Stimulated activated CD4-positive, alpha-beta T cell treated with anti-CD3 and anti-CD28 coated beads, Interleukin-2, amount 100 ng/mL, for 48 hours (primary cell): Measurements from ENCODE around the gene RET.
"Not testable (repeated sequence)": the region's sequence is repeated elsewhere in the genome, so short reads cannot be mapped to it uniquely, and the experiment has no call there.

ENCODE experiments used
- DNase-seq, 2 donors: peaks; one replicate each; pipeline ENCODE4 v3.0.0-alpha.2; 2020

The RET gene

GRCh38 chr10:43137717-43138020, 60.8 kb downstream of the RET start:
- peak in 1 of 2 donors; percentile 23 for DNase-seq

DNA sequence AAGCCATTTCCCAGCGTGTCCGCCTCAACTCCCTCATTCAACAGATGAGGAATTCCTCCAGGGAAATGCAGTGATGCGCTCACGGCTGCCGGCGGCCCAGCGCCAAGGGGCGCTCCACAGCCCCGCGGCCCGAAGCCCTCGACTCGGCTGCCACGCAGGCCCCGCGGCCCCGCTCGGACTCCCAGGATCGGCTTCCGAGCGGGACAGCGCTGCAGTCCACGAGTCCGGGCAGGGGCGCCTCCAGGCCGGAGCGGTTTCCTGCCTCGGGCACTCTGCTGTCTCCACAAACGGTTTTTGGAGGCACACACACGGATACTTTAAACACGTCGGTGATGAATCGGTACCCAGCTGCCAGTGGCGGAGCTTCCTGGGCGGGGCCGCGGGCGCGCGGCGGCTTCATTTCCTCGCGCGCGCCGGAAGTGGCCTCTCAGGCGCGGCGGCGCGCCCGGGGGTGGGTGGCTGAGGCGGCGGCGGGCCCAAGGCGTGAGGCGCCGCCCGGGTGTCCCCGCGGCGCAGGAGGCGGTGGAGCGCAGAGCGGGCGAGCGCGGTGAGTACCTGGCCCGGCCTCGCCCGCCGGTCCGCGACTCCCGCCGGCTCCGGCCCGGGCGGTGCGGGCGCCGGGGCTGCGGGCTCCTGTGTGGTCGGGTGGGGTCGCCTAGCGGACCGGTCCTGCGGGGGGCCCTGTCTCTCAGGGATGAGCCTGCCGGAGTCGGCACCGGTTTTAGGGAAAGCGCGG, 61.3 kb downstream of the RET start, which contains the start of gene CSGALNACT2:
TSS of gene CSGALNACT2 (plus strand) at position 425 of the 736 bp plus-strand sequence. CDS start 16,705 bp downstream, outside the sequence.
- DNase-seq = peak; percentile 83 to 84

- DNase-seq = peak; percentile 41 to 56
Observed at GRCh38 chr10:43138757-43139241, 61.9 kb downstream of the RET start.

- no peak for DNase-seq
Observed at GRCh38 chr10:43141421-43141820, 64.6 kb downstream of the RET start.

DNA sequence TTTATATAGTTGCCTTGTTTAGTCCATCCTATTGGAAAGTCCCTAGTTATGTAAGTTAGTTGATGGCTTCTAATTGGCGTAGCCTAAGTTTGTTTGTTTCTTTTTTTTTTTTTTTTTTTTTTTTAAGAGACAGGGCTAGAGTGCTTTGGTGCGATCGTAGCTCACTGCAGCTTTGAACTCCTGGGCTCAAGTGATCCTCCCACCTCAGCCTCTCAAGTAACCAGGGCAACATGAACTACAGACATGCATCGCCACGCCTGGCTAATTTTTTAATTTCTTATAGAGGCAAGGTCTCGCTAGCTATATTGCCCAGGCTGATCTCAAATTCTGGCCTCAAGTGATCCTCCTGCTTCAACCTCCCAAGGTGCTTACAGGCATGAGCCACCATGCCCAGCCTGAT, 68.4 kb downstream of the RET start:
- DNase-seq = no peak

- DNase-seq = not testable (repeated sequence)
Observed at GRCh38 chr10:43145936-43146335, 69.1 kb downstream of the RET start.

- no peak for DNase-seq
Observed at GRCh38 chr10:43151371-43151770, 74.5 kb downstream of the RET start.

DNA sequence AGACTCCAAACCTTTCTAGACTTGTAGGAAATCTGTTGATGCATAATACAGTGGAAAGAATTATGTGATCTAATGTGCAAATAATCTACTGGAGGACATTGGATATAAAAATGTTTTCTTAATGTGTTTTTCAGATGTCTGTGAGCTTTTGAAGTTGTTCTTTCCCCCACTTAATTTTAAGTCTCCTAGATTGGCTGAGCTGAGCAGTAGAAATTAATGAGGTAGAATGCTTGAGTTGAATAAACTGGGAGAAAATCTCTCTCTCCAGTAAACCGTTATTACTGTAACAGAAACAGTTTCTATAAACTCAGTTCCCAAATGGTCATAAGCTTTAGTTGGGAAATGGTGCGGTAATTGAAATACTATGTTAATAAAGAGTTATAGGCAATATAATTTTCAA, 77.0 kb downstream of the RET start:
- no peak for DNase-seq

DNA sequence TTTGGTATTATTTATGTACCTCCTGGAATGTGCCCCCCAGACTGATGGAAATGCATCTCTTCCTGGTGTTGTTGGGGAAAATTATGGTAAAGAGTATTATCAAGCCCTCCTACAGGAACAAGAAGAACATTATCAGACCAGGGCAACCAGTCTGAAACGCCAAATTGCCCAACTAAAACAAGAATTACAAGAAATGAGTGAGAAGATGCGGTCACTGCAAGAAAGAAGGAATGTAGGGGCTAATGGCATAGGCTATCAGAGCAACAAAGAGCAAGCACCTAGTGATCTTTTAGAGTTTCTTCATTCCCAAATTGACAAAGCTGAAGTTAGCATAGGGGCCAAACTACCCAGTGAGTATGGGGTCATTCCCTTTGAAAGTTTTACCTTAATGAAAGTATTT, 78.4 kb downstream of the RET start:
- DNase-seq = no peak

- no peak for DNase-seq
Observed at GRCh38 chr10:43155741-43156140, 78.9 kb downstream of the RET start.

GRCh38 chr10:43156590-43157341, 79.9 kb downstream of the RET start:
- DNase-seq = no peak

DNA sequence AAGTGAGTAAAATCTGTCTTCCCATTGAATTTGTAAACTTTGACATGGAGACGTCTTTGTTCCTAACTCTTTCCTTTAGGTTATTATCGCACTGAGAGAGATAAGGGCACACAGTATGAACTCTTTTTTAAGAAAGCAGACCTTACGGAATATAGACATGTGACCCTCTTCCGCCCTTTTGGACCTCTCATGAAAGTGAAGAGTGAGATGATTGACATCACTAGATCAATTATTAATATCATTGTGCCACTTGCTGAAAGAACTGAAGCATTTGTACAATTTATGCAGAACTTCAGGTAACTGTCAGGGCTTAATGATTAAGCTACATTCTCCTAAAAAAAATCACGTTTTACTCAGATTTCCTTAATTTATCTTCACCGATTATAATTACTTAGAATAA, 81.8 kb downstream of the RET start:
- no peak for DNase-seq

- peak; percentile 29 for DNase-seq
Observed at GRCh38 chr10:43160046-43160920, 83.4 kb downstream of the RET start.

DNA sequence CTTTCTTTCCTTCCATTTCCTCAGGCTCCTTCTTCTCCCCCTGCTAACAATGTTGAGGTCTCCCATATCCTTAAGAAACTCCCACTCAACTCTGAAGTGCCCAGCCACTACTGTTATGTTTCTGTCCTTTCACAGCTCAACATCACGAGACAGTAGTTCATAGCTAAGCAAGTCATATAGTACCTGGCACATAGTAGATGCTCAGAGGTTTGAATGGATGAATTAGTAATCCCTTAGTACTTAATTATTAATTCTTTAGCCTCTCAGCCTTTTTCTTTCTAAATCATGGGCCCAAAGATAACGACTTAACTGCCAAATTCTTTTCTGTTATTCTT, 84.0 kb downstream of the RET start:
- DNase-seq = no peak

DNA sequence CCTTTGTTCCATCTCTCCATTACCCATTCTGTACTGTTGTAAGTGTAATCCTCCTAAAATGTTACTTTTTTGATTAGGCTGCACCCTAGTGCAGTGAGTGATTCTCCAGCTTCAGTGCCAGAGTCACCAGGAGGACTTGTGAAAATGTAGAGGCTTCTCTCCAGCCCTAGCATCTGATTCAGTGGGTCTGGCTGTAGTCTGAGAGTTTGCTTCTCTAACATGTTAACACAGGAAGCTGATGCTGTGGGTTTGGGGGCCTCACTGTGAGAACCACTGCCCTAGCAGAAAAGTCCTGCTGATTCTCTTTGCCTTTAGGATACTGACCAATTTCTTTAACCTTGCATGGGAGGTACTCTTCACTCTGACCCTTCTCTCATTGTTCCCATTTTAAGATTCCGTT, 85.7 kb downstream of the RET start:
- no peak for DNase-seq

DNA sequence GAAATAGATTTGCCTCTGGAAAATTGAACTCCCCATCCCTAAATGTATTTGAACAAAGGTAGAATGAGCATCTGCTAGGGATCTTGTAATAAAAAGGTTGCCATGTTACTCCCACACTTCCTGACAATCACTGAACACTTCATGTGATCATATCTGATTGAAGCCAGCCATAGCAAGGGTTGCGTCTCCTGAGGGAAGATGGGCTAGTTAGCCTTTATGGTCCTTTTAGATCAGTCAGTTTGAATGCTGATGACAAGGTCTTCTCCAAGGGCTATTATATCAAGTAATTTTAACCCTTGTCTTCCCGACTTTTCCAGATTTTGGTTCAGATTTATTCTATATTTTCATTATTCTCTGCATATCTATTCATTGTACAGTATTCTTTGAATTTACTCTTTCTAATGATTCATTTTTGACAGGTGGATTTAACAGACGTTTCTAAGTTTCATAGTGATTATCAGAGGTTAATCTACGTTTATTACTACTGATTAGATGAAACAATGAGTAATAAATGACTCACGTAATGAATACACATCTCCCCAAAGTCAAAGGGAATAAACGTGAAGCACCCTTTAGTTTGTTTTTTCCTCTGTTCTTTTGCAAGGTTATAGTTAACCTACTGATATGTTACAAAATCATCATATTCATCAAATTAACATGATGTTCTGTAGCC, 89.5 kb downstream of the RET start:
- no peak for DNase-seq

DNA sequence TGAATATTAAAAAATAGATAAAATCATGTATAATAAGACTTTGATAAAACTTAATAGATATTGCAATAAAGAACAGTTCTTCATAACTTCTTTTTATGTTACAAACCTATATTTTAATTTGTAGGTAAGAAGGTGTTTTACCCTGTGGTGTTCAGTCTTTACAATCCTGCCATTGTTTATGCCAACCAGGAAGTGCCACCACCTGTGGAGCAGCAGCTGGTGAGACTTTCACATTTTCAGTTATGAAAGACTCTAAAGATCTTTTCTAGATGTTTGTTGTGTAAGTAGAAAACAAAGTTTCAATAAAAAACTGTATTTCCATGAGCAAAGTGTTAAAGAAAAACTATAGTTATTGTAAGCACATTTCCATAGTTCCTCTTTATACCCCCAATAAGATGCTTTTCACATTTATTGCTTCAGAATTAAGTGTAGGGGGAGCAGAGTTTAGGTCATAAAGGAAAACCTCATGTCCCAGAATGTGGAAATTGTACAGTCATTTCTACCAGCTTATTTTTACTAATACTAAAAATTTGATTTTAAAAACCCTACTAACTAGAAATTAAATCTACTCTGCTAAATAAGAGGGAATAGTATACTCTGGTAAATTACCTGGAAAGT, 90.1 kb downstream of the RET start:
- DNase-seq = no peak

DNA sequence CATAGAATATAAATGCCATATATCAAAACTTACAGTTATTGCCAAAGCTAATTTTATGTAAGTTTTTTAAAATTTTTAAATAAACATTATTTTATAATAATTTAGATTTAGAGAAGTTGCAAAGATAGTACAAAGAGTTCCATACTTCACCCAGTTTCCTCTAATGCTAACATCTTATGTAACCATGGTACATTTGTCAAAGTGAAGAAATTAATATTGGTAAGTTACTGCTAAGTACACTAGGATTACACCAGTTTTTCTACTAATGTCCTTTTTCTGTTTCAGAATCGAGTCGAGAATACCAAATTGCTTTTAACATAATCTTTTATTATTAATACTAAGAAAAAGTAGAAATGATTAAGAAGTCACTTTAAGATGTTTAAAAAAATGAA, 90.6 kb downstream of the RET start:
- DNase-seq = no peak

- no peak for DNase-seq
Observed at GRCh38 chr10:43170491-43170890, 93.6 kb downstream of the RET start.

DNA sequence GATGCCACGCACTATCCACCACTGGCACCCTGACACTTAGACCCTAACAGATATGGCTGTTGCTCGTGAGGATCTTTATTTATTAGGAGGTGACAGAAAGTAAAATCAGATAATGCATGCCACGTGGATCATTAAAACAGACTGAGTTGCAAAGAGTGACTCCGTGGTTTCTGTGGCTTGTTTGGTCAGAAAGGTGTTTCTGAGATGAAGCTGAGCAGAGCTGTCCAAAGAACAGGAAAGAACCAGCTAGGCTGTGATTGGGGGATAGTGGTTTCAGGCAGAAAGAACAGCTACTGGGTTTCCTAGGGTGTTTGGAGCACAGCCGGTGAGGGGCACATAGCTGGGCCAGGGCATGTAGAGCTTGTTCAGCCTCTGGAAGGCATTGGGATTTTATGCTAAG, 95.8 kb downstream of the RET start:
- DNase-seq = no peak

- no peak for DNase-seq
Observed at GRCh38 chr10:43173120-43173519, 96.3 kb downstream of the RET start.

GRCh38 chr10:43174969-43175368, 98.1 kb downstream of the RET start:
- DNase-seq = no peak

GRCh38 chr10:43176271-43176670, 99.4 kb downstream of the RET start:
- no peak for DNase-seq
